ENCODE measurements around the gene VAV3.

DNA sequence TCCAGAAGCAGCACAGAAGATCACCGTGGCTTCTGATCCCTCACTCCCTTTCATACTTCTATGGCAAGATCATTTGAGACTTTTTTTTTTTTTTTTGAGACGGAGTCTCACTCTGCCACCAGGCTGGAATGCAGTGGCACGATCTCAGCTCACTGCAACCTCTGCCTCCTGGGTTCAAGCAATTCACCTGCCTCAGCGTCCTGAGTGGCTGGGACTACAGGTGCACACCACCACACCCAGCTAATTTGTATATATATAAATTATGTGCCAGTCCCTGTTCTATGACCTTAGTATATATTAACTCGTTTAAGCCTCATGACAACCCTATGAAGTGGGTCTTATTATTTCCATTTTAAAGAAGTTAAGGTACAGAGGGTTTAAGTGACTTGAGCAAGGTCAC lies 298.5 kb downstream of the VAV3 start:
- TF ChIP-seq, protein P1, sequence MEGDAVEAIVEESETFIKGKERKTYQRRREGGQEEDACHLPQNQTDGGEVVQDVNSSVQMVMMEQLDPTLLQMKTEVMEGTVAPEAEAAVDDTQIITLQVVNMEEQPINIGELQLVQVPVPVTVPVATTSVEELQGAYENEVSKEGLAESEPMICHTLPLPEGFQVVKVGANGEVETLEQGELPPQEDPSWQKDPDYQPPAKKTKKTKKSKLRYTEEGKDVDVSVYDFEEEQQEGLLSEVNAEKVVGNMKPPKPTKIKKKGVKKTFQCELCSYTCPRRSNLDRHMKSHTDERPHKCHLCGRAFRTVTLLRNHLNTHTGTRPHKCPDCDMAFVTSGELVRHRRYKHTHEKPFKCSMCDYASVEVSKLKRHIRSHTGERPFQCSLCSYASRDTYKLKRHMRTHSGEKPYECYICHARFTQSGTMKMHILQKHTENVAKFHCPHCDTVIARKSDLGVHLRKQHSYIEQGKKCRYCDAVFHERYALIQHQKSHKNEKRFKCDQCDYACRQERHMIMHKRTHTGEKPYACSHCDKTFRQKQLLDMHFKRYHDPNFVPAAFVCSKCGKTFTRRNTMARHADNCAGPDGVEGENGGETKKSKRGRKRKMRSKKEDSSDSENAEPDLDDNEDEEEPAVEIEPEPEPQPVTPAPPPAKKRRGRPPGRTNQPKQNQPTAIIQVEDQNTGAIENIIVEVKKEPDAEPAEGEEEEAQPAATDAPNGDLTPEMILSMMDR (IDR thresholded peaks at IDR 0.05; ENCODE audit: low read depth, low read length, poor library complexity, severe bottlenecking), result no peak
- no peak for TF ChIP-seq EZH2phosphoT487 (IDR thresholded peaks at IDR 0.05; ENCODE audit: borderline replicate concordance, low read length)
